D721Med (cell line): ENCODE results near the gene NUP210L.

ENCODE experiments used
- DNase-seq: peaks from one replicate; pipeline ENCODE4 v3.0.0; 2011; ENCODE audit warnings: low spot score; ENCODE audit not compliant: insufficient read length
- FAIRE-seq: peaks from 2 replicates; lab custom pipeline; 2011; peaks lifted over from hg19 to GRCh38; lab: Jason Lieb, UNC
- CTCF ChIP-seq: IDR thresholded peaks from 2 replicates; pipeline ENCODE4 v1.5.1; 2012; ENCODE audit warnings: mild to moderate bottlenecking, control low read depth; ENCODE audit not compliant: insufficient read depth; ENCODE audit errors: missing control alignments

Gene NUP210L

GRCh38 chr1:154190550-154190949, 35.7 kb upstream of the NUP210L start:
- no peak for FAIRE-seq
- no peak for DNase-seq
- no peak for TF ChIP-seq CTCF

- TF ChIP-seq CTCF, result no peak
- DNase-seq (no peak), FAIRE-seq (no peak)
Observed at GRCh38 chr1:154186852-154187501, 32.1 kb upstream of the NUP210L start.

- DNase-seq, result peak; percentile 95
- peak; percentile 99 for TF ChIP-seq CTCF
- FAIRE-seq, result peak; percentile 92
Observed at GRCh38 chr1:154186177-154186576, 31.3 kb upstream of the NUP210L start.

GRCh38 chr1:154183046-154183915, 28.4 kb upstream of the NUP210L start:
- TF ChIP-seq CTCF, result no peak
- FAIRE-seq (no peak), DNase-seq (peak; percentile 100)

GRCh38 chr1:154182344-154183045, 27.6 kb upstream of the NUP210L start:
- TF ChIP-seq CTCF, result no peak
- peak; percentile 45 for DNase-seq

GRCh38 chr1:154181944-154182343, 27.1 kb upstream of the NUP210L start:
- no peak for TF ChIP-seq CTCF
- FAIRE-seq (no peak), DNase-seq (no peak)

More at GRCh38 chr1:154182344-154183045, 27.6 kb upstream of the NUP210L start:
- no peak for FAIRE-seq
